Measurements from ENCODE around the gene LRRC34. TPM values are rescaled to one million over a fixed set of nuclear protein-coding genes. Genes with fewer than 3 reads are reported as not detected.
A peak's percentile ranks its signal among the peaks of the same experiment; 100 is the strongest.

LRRC34 gene
- total and polyA plus RNA-seq, 9 of the 15 experiments (the other 6 are each of a cell fraction or from before 2014, with no cell fraction given): 0.17 to 0.30 TPM; not detected in 7

DNA sequence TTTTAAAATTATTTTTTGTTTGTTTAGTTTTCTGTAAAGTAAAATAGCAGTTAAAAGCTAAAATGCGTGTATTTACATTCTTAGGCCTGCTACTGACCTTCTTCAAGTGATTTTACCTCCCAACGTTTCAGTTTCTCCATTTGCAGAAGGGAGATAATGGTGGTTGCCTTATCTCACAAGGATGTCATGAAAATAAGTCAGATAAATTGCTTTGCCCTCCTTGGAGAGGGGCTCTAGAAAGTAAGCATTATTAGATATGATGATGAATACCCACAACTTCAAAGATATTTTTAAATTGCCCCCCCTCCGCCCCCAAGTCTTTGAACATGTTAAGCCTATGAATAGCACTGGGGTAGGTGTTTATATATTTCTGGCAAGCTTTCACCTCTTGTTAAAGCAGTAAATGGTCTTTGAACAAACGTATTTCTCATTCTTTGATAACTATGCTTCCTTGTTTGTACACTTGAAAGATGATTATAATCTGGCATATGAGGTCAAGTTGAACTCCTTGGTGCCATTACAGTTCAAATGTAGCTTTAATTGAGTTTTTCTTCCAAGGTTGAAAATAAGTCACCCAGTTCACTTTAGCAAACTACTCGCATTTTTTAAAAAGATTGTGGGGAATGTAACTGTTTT lies 54.2 kb downstream of the LRRC34 start:
- H3K4me2 ChIP-seq (ENCODE audit: insufficient read depth, low read length): no peak overlapping the region
- H3K27me3 ChIP-seq (ENCODE audit: control insufficient read depth in 2 of 2, insufficient read depth in 2 of 2, low read length in 2 of 2): no peaks in the 10 kb centered on the region
- ChIA-PET CTCF (ENCODE audit: low intra/inter-chr PET ratio) (no interaction called here), POLR2A (no interaction called here)
- no peaks in the 10 kb centered on the region for H3K9me1 ChIP-seq (ENCODE audit: control insufficient read depth, insufficient read depth, low read length)
- WGBS (ENCODE audit: insufficient coverage, low coverage, missing lambda C conversion rate): 15% methylated on average over 5 of the region's 5 CpGs
- intact Hi-C loops (cut with micrococcal nuclease) (no loop called here), in situ Hi-C loops (cut with MboI) (no loop called here)
- H3K4me3 ChIP-seq: no peak overlapping the region
- peaks cover 17% of the 10 kb centered on the region for H3K9me3 ChIP-seq (replicated peaks; ENCODE audit: control insufficient read depth, insufficient read depth, low read depth, low read length)
- peaks cover 0 to 36% of the 10 kb centered on the region in 2 experiments; a peak in 4 of 5 replicates for H3K4me1 ChIP-seq (replicated peaks in 1 of 2; ENCODE audit: control insufficient read depth in 2 of 2, insufficient read depth in 2 of 2, low read length in 2 of 2)
- H3K27ac ChIP-seq (ENCODE audit: extremely low read depth, low read depth, low read length): peak overlapping the region; percentile 47; the same call in 1 of the 3 replicates
- H3K9ac ChIP-seq (ENCODE audit: insufficient read depth in 1 of 2, low read depth in 2 of 2, low read length in 2 of 2): peak overlapping the region in 1 of 2 experiments; percentile 8; a peak in 1 of 4 replicates
- H3K36me3 ChIP-seq (ENCODE audit: control insufficient read depth, insufficient read depth, low read length): no peaks in the 10 kb centered on the region
- H4K20me1 ChIP-seq (replicated peaks; ENCODE audit: control insufficient read depth, insufficient read depth, low read length): no peaks in the 10 kb centered on the region
- peak overlapping the region; percentile 62 for H2AFZ ChIP-seq (ENCODE audit: low read depth, low read length)
- FAIRE-seq: no peak
- peak in 1 of 4 experiments; percentile 56 for DNase-seq (ENCODE audit: extremely low read depth in 1 of 4, low spot score in 3 of 4)
- no peaks in the 10 kb centered on the region for H3K79me2 ChIP-seq (ENCODE audit: control insufficient read depth, insufficient read depth, low read length)
- no TSS peak for BruUV-seq (replicated peaks)
- no peak for ATAC-seq
- TF ChIP-seq LEF1 (IDR thresholded peaks at IDR 0.05): peak; percentile 36; the same call in 1 of the 2 replicates
- peak; percentile 14 for TF ChIP-seq DACH1 (IDR thresholded peaks at IDR 0.05; ENCODE audit: partially characterized antibody)
- TF ChIP-seq, protein P1, sequence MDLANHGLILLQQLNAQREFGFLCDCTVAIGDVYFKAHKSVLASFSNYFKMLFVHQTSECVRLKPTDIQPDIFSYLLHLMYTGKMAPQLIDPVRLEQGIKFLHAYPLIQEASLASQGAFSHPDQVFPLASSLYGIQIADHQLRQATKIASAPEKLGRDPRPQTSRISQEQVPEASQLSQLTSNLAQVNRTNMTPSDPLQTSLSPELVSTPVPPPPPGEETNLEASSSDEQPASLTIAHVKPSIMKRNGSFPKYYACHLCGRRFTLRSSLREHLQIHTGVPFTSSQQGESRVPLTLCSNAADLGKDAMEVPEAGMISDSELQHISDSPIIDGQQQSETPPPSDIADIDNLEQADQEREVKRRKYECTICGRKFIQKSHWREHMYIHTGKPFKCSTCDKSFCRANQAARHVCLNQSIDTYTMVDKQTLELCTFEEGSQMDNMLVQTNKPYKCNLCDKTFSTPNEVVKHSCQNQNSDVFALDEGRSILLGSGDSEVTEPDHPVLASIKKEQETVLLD (IDR thresholded peaks at IDR 0.05): no peak
- 0 out of 2 replicates have a peak, but pooled peaks have one; percentile 34 for TF ChIP-seq FOXM1 (IDR thresholded peaks at IDR 0.05; ENCODE audit: low read depth)
- no peak for TF ChIP-seq FOXM1 (CRISPR knock-in tag; IDR thresholded peaks at IDR 0.05; ENCODE audit: low read depth)
- no peak for TF ChIP-seq POLR3G (IDR thresholded peaks at IDR 0.05; ENCODE audit: extremely low read depth, insufficient read length, insufficient replicate concordance)
- no peak for TF ChIP-seq SPI1 (IDR thresholded peaks at IDR 0.05; ENCODE audit: borderline replicate concordance, low read depth, low read length)
- TF ChIP-seq SMARCA4 (IDR thresholded peaks at IDR 0.05): peak; percentile 86
- TF ChIP-seq, protein P2, sequence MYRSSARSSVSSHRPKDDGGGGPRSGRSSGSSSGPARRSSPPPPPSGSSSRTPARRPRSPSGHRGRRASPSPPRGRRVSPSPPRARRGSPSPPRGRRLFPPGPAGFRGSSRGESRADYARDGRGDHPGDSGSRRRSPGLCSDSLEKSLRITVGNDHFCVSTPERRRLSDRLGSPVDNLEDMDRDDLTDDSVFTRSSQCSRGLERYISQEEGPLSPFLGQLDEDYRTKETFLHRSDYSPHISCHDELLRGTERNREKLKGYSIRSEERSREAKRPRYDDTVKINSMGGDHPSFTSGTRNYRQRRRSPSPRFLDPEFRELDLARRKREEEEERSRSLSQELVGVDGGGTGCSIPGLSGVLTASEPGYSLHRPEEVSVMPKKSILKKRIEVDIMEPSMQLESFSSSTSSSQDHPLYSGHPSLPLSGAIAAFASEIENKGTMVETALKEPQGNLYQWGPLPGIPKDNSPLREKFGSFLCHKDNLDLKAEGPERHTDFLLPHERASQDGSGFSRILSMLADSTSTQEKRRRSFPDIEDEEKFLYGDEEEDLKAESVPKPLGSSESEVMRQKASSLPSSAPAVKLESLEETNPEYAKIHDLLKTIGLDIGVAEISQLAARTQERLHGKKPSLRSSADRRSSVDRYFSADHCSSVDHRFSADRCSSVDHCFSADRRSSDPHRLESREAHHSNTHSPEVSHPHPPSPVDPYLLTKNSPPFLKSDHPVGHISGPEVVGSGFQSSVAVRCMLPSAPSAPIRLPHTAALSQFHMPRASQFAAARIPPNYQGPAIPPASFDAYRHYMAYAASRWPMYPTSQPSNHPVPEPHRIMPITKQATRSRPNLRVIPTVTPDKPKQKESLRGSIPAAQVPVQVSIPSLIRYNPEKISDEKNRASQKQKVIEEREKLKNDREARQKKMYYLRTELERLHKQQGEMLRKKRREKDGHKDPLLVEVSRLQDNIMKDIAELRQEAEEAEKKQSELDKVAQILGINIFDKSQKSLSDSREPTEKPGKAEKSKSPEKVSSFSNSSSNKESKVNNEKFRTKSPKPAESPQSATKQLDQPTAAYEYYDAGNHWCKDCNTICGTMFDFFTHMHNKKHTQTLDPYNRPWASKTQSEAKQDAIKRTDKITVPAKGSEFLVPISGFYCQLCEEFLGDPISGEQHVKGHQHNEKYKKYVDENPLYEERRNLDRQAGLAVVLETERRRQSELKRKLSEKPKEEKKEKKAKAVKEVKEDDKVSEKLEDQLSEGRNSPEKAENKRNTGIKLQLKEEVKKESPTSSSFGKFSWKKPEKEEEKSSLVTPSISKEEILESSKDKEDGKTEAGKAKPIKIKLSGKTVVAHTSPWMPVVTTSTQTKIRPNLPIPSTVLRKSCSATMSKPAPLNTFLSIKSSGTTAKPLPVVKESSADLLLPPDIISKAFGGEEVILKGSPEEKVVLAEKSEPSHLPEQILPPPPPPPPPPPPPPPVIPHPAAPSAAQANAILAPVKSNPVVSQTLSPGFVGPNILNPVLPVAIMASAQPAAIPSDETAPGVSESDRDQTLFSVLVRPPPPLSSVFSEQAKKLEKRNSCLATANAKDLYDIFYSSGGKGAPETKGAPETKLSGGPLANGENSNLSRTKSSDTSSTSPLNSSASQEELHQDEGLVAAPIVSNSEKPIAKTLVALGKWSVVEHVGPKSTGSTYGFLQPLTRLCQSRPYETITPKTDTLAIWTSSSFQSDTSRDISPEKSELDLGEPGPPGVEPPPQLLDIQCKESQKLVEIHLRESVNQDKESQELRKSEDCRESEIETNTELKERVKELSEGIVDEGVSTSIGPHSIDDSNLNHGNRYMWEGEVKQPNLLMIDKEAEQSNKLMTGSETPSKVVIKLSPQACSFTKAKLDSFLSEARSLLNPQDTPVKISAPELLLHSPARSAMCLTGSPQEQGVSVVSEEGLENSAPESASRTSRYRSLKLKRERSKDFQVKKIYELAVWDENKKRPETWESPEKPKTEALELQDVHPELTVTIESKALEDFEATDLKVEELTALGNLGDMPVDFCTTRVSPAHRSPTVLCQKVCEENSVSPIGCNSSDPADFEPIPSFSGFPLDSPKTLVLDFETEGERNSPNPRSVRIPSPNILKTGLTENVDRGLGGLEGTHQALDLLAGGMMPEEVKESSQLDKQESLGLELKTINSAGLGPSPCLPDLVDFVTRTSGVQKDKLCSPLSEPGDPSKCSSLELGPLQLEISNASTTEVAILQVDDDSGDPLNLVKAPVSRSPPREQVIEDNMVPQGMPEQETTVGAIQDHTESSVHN (IDR thresholded peaks at IDR 0.05; ENCODE audit: borderline replicate concordance in 1 of 2, low read depth in 1 of 2): no peak
- peak; percentile 51; the same call in 1 of the 2 replicates for TF ChIP-seq CBFA2T2 (conservative IDR thresholded peaks at IDR 0.05)
- no peak for TF ChIP-seq FOXJ2 (tag; IDR thresholded peaks at IDR 0.05)
- TF ChIP-seq, protein P3, sequence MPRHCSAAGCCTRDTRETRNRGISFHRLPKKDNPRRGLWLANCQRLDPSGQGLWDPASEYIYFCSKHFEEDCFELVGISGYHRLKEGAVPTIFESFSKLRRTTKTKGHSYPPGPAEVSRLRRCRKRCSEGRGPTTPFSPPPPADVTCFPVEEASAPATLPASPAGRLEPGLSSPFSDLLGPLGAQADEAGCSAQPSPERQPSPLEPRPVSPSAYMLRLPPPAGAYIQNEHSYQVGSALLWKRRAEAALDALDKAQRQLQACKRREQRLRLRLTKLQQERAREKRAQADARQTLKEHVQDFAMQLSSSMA (CRISPR knock-in tag; IDR thresholded peaks at IDR 0.05): peak; percentile 71; the same call in 1 of the 2 replicates
